Measurements from ENCODE around the gene STOML1.
"Not testable (repeated sequence)": the region's sequence is repeated elsewhere in the genome, so short reads cannot be mapped to it uniquely, and the experiment has no call there.

Gene STOML1

GRCh38 chr15:73944161-73945129 lies 47.6 kb downstream of the STOML1 start:
- no peak for DNase-seq

GRCh38 chr15:73942751-73943270 lies 49.3 kb downstream of the STOML1 start:
- no peak for DNase-seq

- no peak for DNase-seq
Measured at GRCh38 chr15:73941871-73942635, 50.0 kb downstream of the STOML1 start.

GRCh38 chr15:73941449-73941848 lies 50.6 kb downstream of the STOML1 start:
- no peak for DNase-seq

- DNase-seq: no peak
Measured at GRCh38 chr15:73941044-73941443, 51.1 kb downstream of the STOML1 start.

- no peak for DNase-seq
Measured at GRCh38 chr15:73940061-73940981, 51.8 kb downstream of the STOML1 start.

- no peak for DNase-seq
Measured at GRCh38 chr15:73939138-73939537, 53.0 kb downstream of the STOML1 start.

- DNase-seq: not testable (repeated sequence)
Measured at GRCh38 chr15:73938516-73938915, 53.6 kb downstream of the STOML1 start.

- no peak for DNase-seq
Measured at GRCh38 chr15:73937726-73938125, 54.4 kb downstream of the STOML1 start.

GRCh38 chr15:73937296-73937695 lies 54.8 kb downstream of the STOML1 start:
- no peak for DNase-seq

GRCh38 chr15:73936588-73937290 lies 55.4 kb downstream of the STOML1 start:
- DNase-seq: no peak

- no peak for DNase-seq
Measured at GRCh38 chr15:73936181-73936580, 55.9 kb downstream of the STOML1 start.

- DNase-seq: no peak
Measured at GRCh38 chr15:73935547-73935946, 56.5 kb downstream of the STOML1 start.

- no peak for DNase-seq
Measured at GRCh38 chr15:73934281-73934680, 57.8 kb downstream of the STOML1 start.

- DNase-seq: no peak
Measured at GRCh38 chr15:73932381-73933191, 59.5 kb downstream of the STOML1 start.

- no peak for DNase-seq
Measured at GRCh38 chr15:73931441-73931840, 60.7 kb downstream of the STOML1 start.

- no peak for DNase-seq
Measured at GRCh38 chr15:73930790-73931281, 61.3 kb downstream of the STOML1 start.

GRCh38 chr15:73930371-73930770 lies 61.7 kb downstream of the STOML1 start:
- DNase-seq: no peak

GRCh38 chr15:73928971-73929627 lies 63.0 kb downstream of the STOML1 start:
- DNase-seq: no peak
